Liver (tissue), 3 donors: ENCODE results near the gene ATXN7L1.
"Not testable (repeated sequence)": the region's sequence is repeated elsewhere in the genome, so short reads cannot be mapped to it uniquely, and the experiment has no call there.

Experiments
- CTCF ChIP-seq: fragments of 150-350 bp; IDR thresholded peaks from 2 replicates; pipeline ENCODE4 v1.5.1; 2017; ENCODE audit warnings: improper control_type of control experiment, low read depth, low read length; ENCODE audit not compliant: missing input control
- GABPA ChIP-seq, 2 donors: IDR thresholded peaks in 1 of 2; conservative IDR thresholded peaks in 1 of 2; 2 replicates each; pipeline ENCODE4 v1.6.1; 2016; ENCODE audit warnings: antibody characterized with exemption in 2 of 2, mild to moderate bottlenecking in 1 of 2, moderate library complexity in 1 of 2
- TAF1 ChIP-seq: conservative IDR thresholded peaks from 2 replicates; pipeline ENCODE4 v1.6.1; 2016; ENCODE audit warnings: antibody characterized with exemption, mild to moderate bottlenecking
- donor health status: healthy.
- donor health status: healthy.

- not testable (repeated sequence) for TF ChIP-seq CTCF; TAF1; GABPA (IDR thresholded peaks at IDR 0.05 in 1 of 2, conservative IDR thresholded peaks at IDR 0.05 in 1 of 2)
These were observed 31.7 kb downstream of the ATXN7L1 start for GRCh38 chr7:105844681-105845080.
